Posterior vena cava (tissue), 2 donors: ENCODE data around the gene RGS7. TPM values are rescaled to one million over a fixed set of nuclear protein-coding genes. Genes with fewer than 3 reads are reported as not detected.
"Not testable (repeated sequence)": the region's sequence is repeated elsewhere in the genome, so short reads cannot be mapped to it uniquely, and the experiment has no call there.

ENCODE experiments used
- DNase-seq: peaks from one replicate; pipeline ENCODE4 v3.0.0-alpha.2; 2020; ENCODE audit warnings: low spot score
- intact Hi-C, 2 donors: fragments of 100-400 bp; cut with DNase I; formaldehyde crosslinking; loops; one replicate each; pipeline versions ENCODE4 v1.14.1 to v1.14.2; 2022 to 2023
- total RNA-seq, 2 donors: library from RNA; stranded (reverse); fragmentation: NEBNext Ultra II Directional; extraction: Animal tissue kit (Norgen Biotek cat#: 25700); gene quantifications; one replicate each; pipeline ENCODE4 v1.2.1, GENCODE V29; 2021
- donor health status: DM: yes; HTN: yes; CAD: no.
- donor health status: DM: yes; HTN: yes; CAD: no.

RGS7 gene
- total RNA-seq, 2 donors from 2014 or later = not detected

GRCh38 chr1:241105147-241105546 is 251.9 kb downstream of the RGS7 start:
- no peak for DNase-seq
- intact Hi-C loops = no loop called here

GRCh38 chr1:241102664-241103063 is 254.3 kb downstream of the RGS7 start:
- intact Hi-C loops = no loop called here

GRCh38 chr1:241101622-241102021 is 255.4 kb downstream of the RGS7 start:
- intact Hi-C loops = no loop called here

More at GRCh38 chr1:241102664-241103063, 254.3 kb downstream of the RGS7 start:
- DNase-seq = no peak

GRCh38 chr1:241097479-241097878 is 259.5 kb downstream of the RGS7 start:
- DNase-seq = no peak
- intact Hi-C loops = no loop called here

More at GRCh38 chr1:241101622-241102021, 255.4 kb downstream of the RGS7 start:
- DNase-seq = no peak

- intact Hi-C loops = no loop called here
- DNase-seq = no peak
Observed at GRCh38 chr1:241096982-241097381, 260.0 kb downstream of the RGS7 start.

GRCh38 chr1:241095847-241096246 is 261.2 kb downstream of the RGS7 start:
- intact Hi-C loops = no loop called here
- DNase-seq = no peak

- intact Hi-C loops = no loop called here
- no peak for DNase-seq
Observed at GRCh38 chr1:241090798-241091197, 266.2 kb downstream of the RGS7 start.

GRCh38 chr1:241089066-241089465 is 267.9 kb downstream of the RGS7 start:
- DNase-seq, intact Hi-C loops: not testable (repeated sequence)

GRCh38 chr1:241088075-241088474 is 268.9 kb downstream of the RGS7 start:
- DNase-seq, intact Hi-C loops: not testable (repeated sequence)

- DNase-seq = no peak
Observed at GRCh38 chr1:241086686-241087085, 270.3 kb downstream of the RGS7 start.

GRCh38 chr1:241083285-241083684 is 273.7 kb downstream of the RGS7 start:
- no peak for DNase-seq
- intact Hi-C loops = loop anchor here in 1 of 2 donors (5.0 kb wide), 1 partner anchor 394 kb away; no protein-coding TSS in a partner anchor

More at GRCh38 chr1:241086686-241087085, 270.3 kb downstream of the RGS7 start:
- intact Hi-C loops = no loop called here

- no peak for DNase-seq
- intact Hi-C loops = loop anchor here in 1 of 2 donors (5.0 kb wide), 1 partner anchor 396 kb away; no protein-coding TSS in a partner anchor
Observed at GRCh38 chr1:241081473-241081872, 275.5 kb downstream of the RGS7 start.

- intact Hi-C loops = no loop called here
- no peak for DNase-seq
Observed at GRCh38 chr1:241079459-241079858, 277.5 kb downstream of the RGS7 start.

GRCh38 chr1:241079047-241079446 is 278.0 kb downstream of the RGS7 start:
- intact Hi-C loops = no loop called here
- no peak for DNase-seq

GRCh38 chr1:241077386-241078147 is 279.4 kb downstream of the RGS7 start:
- intact Hi-C loops = no loop called here
- no peak for DNase-seq

GRCh38 chr1:241074507-241074906 is 282.5 kb downstream of the RGS7 start:
- intact Hi-C loops = no loop called here
- no peak for DNase-seq

GRCh38 chr1:241068359-241068758 is 288.6 kb downstream of the RGS7 start:
- no peak for DNase-seq
- intact Hi-C loops = no loop called here

- intact Hi-C loops = no loop called here
Observed at GRCh38 chr1:241063276-241063675, 293.7 kb downstream of the RGS7 start.

GRCh38 chr1:241061062-241061461 is 295.9 kb downstream of the RGS7 start:
- DNase-seq = no peak
- intact Hi-C loops = no loop called here

More at GRCh38 chr1:241063276-241063675, 293.7 kb downstream of the RGS7 start:
- no peak for DNase-seq

- intact Hi-C loops = no loop called here
Observed at GRCh38 chr1:241048622-241049021, 308.4 kb downstream of the RGS7 start.

GRCh38 chr1:241045659-241046058 is 311.3 kb downstream of the RGS7 start:
- no peak for DNase-seq
- intact Hi-C loops = no loop called here

More at GRCh38 chr1:241048622-241049021, 308.4 kb downstream of the RGS7 start:
- DNase-seq = no peak
